H1 (cell line): ENCODE measurements around the gene ERC1. TPM values are rescaled to one million over a fixed set of nuclear protein-coding genes. Genes with fewer than 3 reads are reported as not detected.

ENCODE experiments used
- ASH2L ChIP-seq: fragments of 200-600, 300-600 bp; sonication (generic); IDR thresholded peaks from one replicate; pipeline ENCODE4 v1.7.1; 2017; ENCODE audit warnings: low read length
- CBX8 ChIP-seq: fragments of 300-800, 300-1000 bp; sonication (generic); IDR thresholded peaks from 2 replicates; pipeline ENCODE4 v1.7.1; 2016; ENCODE audit warnings: low read depth, low read length, borderline replicate concordance
- CTBP2 ChIP-seq: IDR thresholded peaks from 2 replicates; pipeline ENCODE4 v1.7.0; 2011; ENCODE audit warnings: borderline replicate concordance, mild to moderate bottlenecking, moderate library complexity, mixed read lengths, low read length; ENCODE audit not compliant: insufficient read depth, insufficient read length
- EP300 ChIP-seq, 2 experiments: IDR thresholded peaks; 1 replicate in 1 of 2; 2 replicates in 1 of 2; pipeline ENCODE4 v1.6.1; 2011 to 2012; ENCODE audit warnings: low read depth in 2 of 2, low read length in 2 of 2, mild to moderate bottlenecking in 2 of 2, borderline replicate concordance in 1 of 2, inconsistent platforms in 1 of 2, moderate library complexity in 1 of 2
- HDAC6 ChIP-seq: IDR thresholded peaks from one replicate; pipeline ENCODE4 v1.7.1; 2012; ENCODE audit warnings: low read depth, mild to moderate bottlenecking, inconsistent platforms, low read length, moderate library complexity
- KDM1A ChIP-seq: fragments of 200-600, 300-600 bp; sonication (generic); IDR thresholded peaks from 2 replicates; pipeline ENCODE4 v1.7.1; 2016; ENCODE audit warnings: mild to moderate bottlenecking, low read length, borderline replicate concordance
- MAFK ChIP-seq: IDR thresholded peaks from 2 replicates; pipeline ENCODE4 v1.6.1; 2012; ENCODE audit warnings: low read depth, mild to moderate bottlenecking, improper control_type of control experiment, low read length
- POLR2A ChIP-seq, 2 experiments: IDR thresholded peaks; 1 replicate in 1 of 2; 2 replicates in 1 of 2; pipeline ENCODE4 v1.6.1; 2011; ENCODE audit warnings: low read depth in 2 of 2, low read length in 2 of 2, mild to moderate bottlenecking in 2 of 2; ENCODE audit errors: control extremely low read depth in 1 of 2
- RBBP5 ChIP-seq: IDR thresholded peaks from 2 replicates; pipeline ENCODE4 v1.7.1; 2012; ENCODE audit warnings: low read depth, mild to moderate bottlenecking, inconsistent platforms, low read length, moderate library complexity, borderline replicate concordance
- SP1 ChIP-seq: IDR thresholded peaks from 2 replicates; pipeline ENCODE4 v1.6.1; 2011; ENCODE audit warnings: low read depth, low read length
- TAF1 ChIP-seq: IDR thresholded peaks from 2 replicates; pipeline ENCODE4 v1.6.1; 2011; ENCODE audit warnings: mild to moderate bottlenecking, low read depth, low read length
- TEAD4 ChIP-seq: IDR thresholded peaks from 2 replicates; pipeline ENCODE4 v1.6.1; 2012; ENCODE audit warnings: low read depth, low read length, inconsistent platforms, mixed read lengths
- polyA plus RNA-seq, 7 experiments: library from polyadenylated mRNA; depleted of rRNA in 3 of 7; stranded (reverse) in 5 of 7; unstranded in 2 of 7; fragments of >200 nt in 5 of 7; fragments of 200-250 nt in 2 of 7; gene quantifications; 1 replicate in 5 of 7; 2 replicates in 1 of 7; 4 replicates in 1 of 7; pipeline versions ENCODE4 v1.2.1 to v1.2.3, GENCODE V29; 2011 to 2013; ENCODE audit warnings: missing spikeins in 2 of 7, mixed read lengths in 2 of 7
- total RNA-seq: library from RNA; stranded (reverse); fragmentation: NEBNext Ultra II Directional; extraction: Animal tissue kit (Norgen Biotek cat#: 25700); gene quantifications from 2 replicates; pipeline ENCODE4 v1.2.1, GENCODE V29; 2021
- TF ChIP-seq, protein P1 (sequence below): fragments of 300-600 bp; sonication (generic); IDR thresholded peaks from 2 replicates; pipeline ENCODE4 v1.7.1; 2012; ENCODE audit warnings: low read length, moderate library complexity, mild to moderate bottlenecking, inconsistent platforms; ENCODE audit not compliant: insufficient replicate concordance

ERC1 gene
- total and polyA plus RNA-seq, 2 of the 8 experiments (the other 6 are each of a cell fraction or from before 2014, with no cell fraction given): 7.8 to 45.7 TPM

DNA sequence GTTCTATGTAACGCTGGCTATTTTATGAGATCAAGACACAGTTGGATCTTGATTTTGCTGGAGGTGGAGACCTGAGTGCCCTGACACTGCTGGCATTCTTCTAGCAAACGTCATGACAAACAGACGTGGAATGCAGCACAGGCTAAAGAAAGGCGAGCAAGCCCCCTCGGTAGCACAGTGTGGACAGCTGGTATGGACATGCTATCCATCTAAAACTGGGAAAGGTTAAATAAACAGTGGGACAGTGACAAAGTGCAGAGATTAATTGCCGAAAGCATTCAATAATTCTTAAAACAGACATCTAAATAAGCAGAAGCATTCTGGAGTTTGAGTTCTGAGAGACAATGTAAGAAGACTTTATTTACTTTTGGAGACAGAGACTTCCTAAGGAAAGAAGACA is 366.1 kb downstream of the ERC1 start (continued):
- TF ChIP-seq, protein P1, sequence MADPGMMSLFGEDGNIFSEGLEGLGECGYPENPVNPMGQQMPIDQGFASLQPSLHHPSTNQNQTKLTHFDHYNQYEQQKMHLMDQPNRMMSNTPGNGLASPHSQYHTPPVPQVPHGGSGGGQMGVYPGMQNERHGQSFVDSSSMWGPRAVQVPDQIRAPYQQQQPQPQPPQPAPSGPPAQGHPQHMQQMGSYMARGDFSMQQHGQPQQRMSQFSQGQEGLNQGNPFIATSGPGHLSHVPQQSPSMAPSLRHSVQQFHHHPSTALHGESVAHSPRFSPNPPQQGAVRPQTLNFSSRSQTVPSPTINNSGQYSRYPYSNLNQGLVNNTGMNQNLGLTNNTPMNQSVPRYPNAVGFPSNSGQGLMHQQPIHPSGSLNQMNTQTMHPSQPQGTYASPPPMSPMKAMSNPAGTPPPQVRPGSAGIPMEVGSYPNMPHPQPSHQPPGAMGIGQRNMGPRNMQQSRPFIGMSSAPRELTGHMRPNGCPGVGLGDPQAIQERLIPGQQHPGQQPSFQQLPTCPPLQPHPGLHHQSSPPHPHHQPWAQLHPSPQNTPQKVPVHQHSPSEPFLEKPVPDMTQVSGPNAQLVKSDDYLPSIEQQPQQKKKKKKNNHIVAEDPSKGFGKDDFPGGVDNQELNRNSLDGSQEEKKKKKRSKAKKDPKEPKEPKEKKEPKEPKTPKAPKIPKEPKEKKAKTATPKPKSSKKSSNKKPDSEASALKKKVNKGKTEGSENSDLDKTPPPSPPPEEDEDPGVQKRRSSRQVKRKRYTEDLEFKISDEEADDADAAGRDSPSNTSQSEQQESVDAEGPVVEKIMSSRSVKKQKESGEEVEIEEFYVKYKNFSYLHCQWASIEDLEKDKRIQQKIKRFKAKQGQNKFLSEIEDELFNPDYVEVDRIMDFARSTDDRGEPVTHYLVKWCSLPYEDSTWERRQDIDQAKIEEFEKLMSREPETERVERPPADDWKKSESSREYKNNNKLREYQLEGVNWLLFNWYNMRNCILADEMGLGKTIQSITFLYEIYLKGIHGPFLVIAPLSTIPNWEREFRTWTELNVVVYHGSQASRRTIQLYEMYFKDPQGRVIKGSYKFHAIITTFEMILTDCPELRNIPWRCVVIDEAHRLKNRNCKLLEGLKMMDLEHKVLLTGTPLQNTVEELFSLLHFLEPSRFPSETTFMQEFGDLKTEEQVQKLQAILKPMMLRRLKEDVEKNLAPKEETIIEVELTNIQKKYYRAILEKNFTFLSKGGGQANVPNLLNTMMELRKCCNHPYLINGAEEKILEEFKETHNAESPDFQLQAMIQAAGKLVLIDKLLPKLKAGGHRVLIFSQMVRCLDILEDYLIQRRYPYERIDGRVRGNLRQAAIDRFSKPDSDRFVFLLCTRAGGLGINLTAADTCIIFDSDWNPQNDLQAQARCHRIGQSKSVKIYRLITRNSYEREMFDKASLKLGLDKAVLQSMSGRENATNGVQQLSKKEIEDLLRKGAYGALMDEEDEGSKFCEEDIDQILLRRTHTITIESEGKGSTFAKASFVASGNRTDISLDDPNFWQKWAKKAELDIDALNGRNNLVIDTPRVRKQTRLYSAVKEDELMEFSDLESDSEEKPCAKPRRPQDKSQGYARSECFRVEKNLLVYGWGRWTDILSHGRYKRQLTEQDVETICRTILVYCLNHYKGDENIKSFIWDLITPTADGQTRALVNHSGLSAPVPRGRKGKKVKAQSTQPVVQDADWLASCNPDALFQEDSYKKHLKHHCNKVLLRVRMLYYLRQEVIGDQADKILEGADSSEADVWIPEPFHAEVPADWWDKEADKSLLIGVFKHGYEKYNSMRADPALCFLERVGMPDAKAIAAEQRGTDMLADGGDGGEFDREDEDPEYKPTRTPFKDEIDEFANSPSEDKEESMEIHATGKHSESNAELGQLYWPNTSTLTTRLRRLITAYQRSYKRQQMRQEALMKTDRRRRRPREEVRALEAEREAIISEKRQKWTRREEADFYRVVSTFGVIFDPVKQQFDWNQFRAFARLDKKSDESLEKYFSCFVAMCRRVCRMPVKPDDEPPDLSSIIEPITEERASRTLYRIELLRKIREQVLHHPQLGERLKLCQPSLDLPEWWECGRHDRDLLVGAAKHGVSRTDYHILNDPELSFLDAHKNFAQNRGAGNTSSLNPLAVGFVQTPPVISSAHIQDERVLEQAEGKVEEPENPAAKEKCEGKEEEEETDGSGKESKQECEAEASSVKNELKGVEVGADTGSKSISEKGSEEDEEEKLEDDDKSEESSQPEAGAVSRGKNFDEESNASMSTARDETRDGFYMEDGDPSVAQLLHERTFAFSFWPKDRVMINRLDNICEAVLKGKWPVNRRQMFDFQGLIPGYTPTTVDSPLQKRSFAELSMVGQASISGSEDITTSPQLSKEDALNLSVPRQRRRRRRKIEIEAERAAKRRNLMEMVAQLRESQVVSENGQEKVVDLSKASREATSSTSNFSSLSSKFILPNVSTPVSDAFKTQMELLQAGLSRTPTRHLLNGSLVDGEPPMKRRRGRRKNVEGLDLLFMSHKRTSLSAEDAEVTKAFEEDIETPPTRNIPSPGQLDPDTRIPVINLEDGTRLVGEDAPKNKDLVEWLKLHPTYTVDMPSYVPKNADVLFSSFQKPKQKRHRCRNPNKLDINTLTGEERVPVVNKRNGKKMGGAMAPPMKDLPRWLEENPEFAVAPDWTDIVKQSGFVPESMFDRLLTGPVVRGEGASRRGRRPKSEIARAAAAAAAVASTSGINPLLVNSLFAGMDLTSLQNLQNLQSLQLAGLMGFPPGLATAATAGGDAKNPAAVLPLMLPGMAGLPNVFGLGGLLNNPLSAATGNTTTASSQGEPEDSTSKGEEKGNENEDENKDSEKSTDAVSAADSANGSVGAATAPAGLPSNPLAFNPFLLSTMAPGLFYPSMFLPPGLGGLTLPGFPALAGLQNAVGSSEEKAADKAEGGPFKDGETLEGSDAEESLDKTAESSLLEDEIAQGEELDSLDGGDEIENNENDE: no peak
- no peak for TF ChIP-seq POLR2A (IDR thresholded peaks at IDR 0.05; ENCODE audit: control extremely low read depth in 1 of 2, low read depth in 2 of 2, low read length in 2 of 2)
- no peak for TF ChIP-seq TEAD4
- TF ChIP-seq RBBP5: no peak
- no peak for TF ChIP-seq ASH2L
- no peak for TF ChIP-seq MAFK
- no peak for TF ChIP-seq CTBP2
- TF ChIP-seq KDM1A: no peak
- TF ChIP-seq CBX8: no peak
- no peak for TF ChIP-seq EP300 (IDR thresholded peaks at IDR 0.05; ENCODE audit: borderline replicate concordance in 1 of 2, low read depth in 2 of 2, low read length in 2 of 2)
- no peak for TF ChIP-seq SP1
- no peak for TF ChIP-seq TAF1
- no peak for TF ChIP-seq HDAC6
